Stimulated activated naive CD8-positive, alpha-beta T cell treated with anti-CD3 and anti-CD28 coated beads, Interleukin-15, amount 100 ng/mL, for 72 hours (primary cell): Measurements from ENCODE around the gene ARSG.
"Not testable (repeated sequence)": the region's sequence is repeated elsewhere in the genome, so short reads cannot be mapped to it uniquely, and the experiment has no call there.

Experiments
- ATAC-seq: fragments of 150-1000 bp; cut with Tn5 transposase; 2 replicates; pipeline ENCODE4 v1.10.0; 2021; ENCODE audit warnings: mild to moderate bottlenecking, moderate library complexity
- DNase-seq, 2 donors: peaks; one replicate each; pipeline ENCODE4 v3.0.0; 2021 to 2022
- H3K27ac Mint-ChIP-seq, 2 donors: one replicate each; pipeline ENCODE4 v1.8.0; 2022; ENCODE audit warnings: mild to moderate bottlenecking in 2 of 2, mixed read lengths in 2 of 2, moderate library complexity in 2 of 2
- H3K27me3 Mint-ChIP-seq: one replicate; pipeline ENCODE4 v1.8.0; 2022; ENCODE audit warnings: mixed read lengths
- H3K4me1 Mint-ChIP-seq: one replicate; pipeline ENCODE4 v1.8.0; 2022; ENCODE audit warnings: mild to moderate bottlenecking, mixed read lengths
- H3K4me3 Mint-ChIP-seq, 2 donors: one replicate each; pipeline ENCODE4 v1.8.0; 2022; ENCODE audit warnings: mild to moderate bottlenecking in 2 of 2, mixed read lengths in 2 of 2, moderate library complexity in 1 of 2
- H3K9me3 Mint-ChIP-seq, 2 donors: one replicate each; pipeline ENCODE4 v1.8.0; 2022; ENCODE audit warnings: mixed read lengths in 2 of 2

ARSG gene

GRCh38 chr17:68293490-68294195, 2.3 kb downstream of the ARSG start:
- Mint-ChIP-seq H3K4me3 (no peak overlapping the region), H3K4me1 (peaks cover 62% of the 10 kb centered on the region), H3K9me3 (no peaks in the 10 kb centered on the region), H3K27me3 (no peaks in the 10 kb centered on the region), H3K27ac (no peak overlapping the region)
- DNase-seq, result no peak
- ATAC-seq, result no peak

DNA sequence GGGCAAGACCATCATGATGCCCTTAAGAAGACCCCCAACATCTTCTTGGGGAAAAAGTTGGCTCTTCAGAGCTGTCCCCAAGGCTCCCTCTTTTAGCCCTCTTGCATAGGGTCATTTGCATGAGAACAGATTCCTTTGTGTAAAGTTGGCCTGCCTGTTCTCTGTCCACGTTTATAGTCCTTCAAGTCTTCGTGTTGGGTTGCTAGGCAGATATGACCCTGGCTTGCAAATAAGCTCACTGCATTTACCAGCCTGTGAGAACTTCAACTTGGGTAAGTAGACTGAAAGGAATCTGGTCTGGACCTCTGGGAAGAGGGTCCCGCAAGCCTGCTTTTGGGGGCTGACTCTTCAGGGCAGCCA, 2.9 kb downstream of the ARSG start:
- no peak for DNase-seq
- no peak overlapping the region for H3K4me3 Mint-ChIP-seq

DNA sequence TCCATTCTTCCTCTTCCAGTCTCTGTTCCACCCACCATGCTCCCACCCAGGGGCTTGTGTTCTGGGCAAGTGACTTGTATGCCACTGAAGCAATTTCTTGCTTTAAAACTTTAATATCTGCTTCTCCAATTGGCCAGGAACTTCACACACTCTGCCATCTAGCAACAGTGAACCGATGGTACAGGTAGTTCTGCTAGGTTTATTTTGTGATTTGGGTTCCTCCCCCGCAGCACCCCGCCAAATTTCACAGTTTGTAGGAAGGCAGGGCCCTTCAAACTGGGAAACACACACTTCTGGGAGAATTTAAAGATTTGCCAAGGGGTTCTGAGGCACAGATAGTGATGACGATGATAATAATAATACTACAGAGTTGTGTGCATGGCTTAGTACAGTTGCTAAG, 3.3 kb downstream of the ARSG start:
- Mint-ChIP-seq H3K27ac (peak overlapping the region; percentile 49 to 67), H3K9me3 (no peaks in the 10 kb centered on the region), H3K27me3 (no peaks in the 10 kb centered on the region), H3K4me3 (peak overlapping the region; percentile 26 to 27), H3K4me1 (peaks cover 52% of the 10 kb centered on the region)
- ATAC-seq (no peak), DNase-seq (no peak)

More for the DNA sequence above, 2.9 kb downstream of the ARSG start:
- Mint-ChIP-seq H3K4me1 (peaks cover 57% of the 10 kb centered on the region), H3K27ac (no peak overlapping the region), H3K9me3 (no peaks in the 10 kb centered on the region), H3K27me3 (no peaks in the 10 kb centered on the region)
- ATAC-seq, result no peak

GRCh38 chr17:68295086-68295485, 3.8 kb downstream of the ARSG start:
- DNase-seq (peak; percentile 40 to 63), ATAC-seq (no peak)
- H3K9me3 Mint-ChIP-seq, result no peaks in the 10 kb centered on the region
- no peaks in the 10 kb centered on the region for H3K27me3 Mint-ChIP-seq
- H3K27ac Mint-ChIP-seq, result no peak overlapping the region
- peak overlapping the region; percentile 26 to 27 for H3K4me3 Mint-ChIP-seq
- peaks cover 48% of the 10 kb centered on the region for H3K4me1 Mint-ChIP-seq

- Mint-ChIP-seq H3K4me3 (peak overlapping the region; percentile 74 to 85), H3K27ac (peak overlapping the region; percentile 91 to 96), H3K9me3 (no peaks in the 10 kb centered on the region), H3K27me3 (no peaks in the 10 kb centered on the region), H3K4me1 (peaks cover 47% of the 10 kb centered on the region)
- ATAC-seq (peak; percentile 75), DNase-seq (peak; percentile 48 to 68)
Measured at GRCh38 chr17:68296217-68297191, 5.2 kb downstream of the ARSG start.

DNA sequence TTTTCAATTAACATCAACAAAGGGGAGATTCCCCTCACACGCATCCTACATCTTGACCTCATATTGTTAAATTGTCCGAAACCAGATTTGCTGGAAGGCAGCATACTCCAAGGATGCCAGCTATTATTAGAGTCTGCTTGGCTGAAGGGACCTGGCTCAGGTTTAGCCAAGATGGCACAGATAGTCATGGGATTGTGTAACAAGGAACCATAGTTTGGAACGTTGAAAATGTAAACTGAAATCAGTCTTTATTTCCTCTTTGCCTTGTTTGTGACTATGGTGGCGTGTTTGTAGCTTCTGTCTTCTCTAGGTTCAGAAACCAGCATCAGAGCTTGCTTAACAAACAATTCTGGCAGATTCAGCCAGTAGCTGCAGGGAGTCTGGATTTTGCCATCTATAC, 5.9 kb downstream of the ARSG start:
- Mint-ChIP-seq H3K4me1 (peaks cover 48% of the 10 kb centered on the region), H3K27ac (peak overlapping the region; percentile 91 to 96), H3K9me3 (no peaks in the 10 kb centered on the region), H3K4me3 (peak overlapping the region; percentile 74 to 85), H3K27me3 (no peaks in the 10 kb centered on the region)
- ATAC-seq (peak; percentile 1), DNase-seq (no peak)

GRCh38 chr17:68298601-68299000, 7.3 kb downstream of the ARSG start:
- Mint-ChIP-seq H3K4me1 (peaks cover 44% of the 10 kb centered on the region), H3K4me3 (no peak overlapping the region), H3K27me3 (no peaks in the 10 kb centered on the region), H3K27ac (no peak overlapping the region), H3K9me3 (no peaks in the 10 kb centered on the region)
- DNase-seq, result no peak
- ATAC-seq, result no peak

DNA sequence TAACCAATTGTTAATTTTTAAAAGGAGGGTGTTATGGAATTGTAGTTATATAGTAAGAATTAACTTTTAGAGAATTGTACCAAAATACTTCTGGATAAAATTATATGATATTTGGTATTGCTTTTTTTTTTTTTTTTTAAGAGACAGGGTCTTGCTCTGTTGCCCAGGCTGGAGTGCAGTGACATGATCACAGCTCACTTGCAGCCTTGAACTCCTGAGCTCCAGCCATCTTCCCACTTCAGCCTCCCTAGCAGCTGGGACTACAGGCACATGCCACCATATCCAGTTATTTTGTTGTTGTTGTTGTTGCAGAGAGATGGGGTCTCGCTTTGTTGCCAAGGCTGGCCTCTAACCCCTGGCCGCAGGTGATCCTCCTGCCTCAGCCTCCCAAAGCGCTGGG, 8.5 kb downstream of the ARSG start:
- Mint-ChIP-seq H3K9me3 (no peaks in the 10 kb centered on the region), H3K27ac (peak overlapping the region in 1 of 2 donors; percentile 89), H3K27me3 (no peaks in the 10 kb centered on the region), H3K4me1 (peaks cover 34% of the 10 kb centered on the region), H3K4me3 (no peak overlapping the region)
- DNase-seq (no peak), ATAC-seq (no peak)

GRCh38 chr17:68301438-68301959, 10.2 kb downstream of the ARSG start:
- H3K4me1 Mint-ChIP-seq, result peaks cover 23% of the 10 kb centered on the region
- no peak for ATAC-seq
- H3K27ac Mint-ChIP-seq, result peak overlapping the region in 1 of 2 donors; percentile 2
- H3K27me3 Mint-ChIP-seq, result no peaks in the 10 kb centered on the region
- H3K4me3 Mint-ChIP-seq, result no peak overlapping the region
- no peak for DNase-seq
- H3K9me3 Mint-ChIP-seq, result no peaks in the 10 kb centered on the region

- Mint-ChIP-seq H3K9me3 (no peaks in the 10 kb centered on the region), H3K4me1 (peaks cover 16% of the 10 kb centered on the region), H3K27ac (no peak overlapping the region), H3K4me3 (no peak overlapping the region), H3K27me3 (no peaks in the 10 kb centered on the region)
- DNase-seq (no peak), ATAC-seq (no peak)
Measured at GRCh38 chr17:68302066-68302564, 10.8 kb downstream of the ARSG start.

DNA sequence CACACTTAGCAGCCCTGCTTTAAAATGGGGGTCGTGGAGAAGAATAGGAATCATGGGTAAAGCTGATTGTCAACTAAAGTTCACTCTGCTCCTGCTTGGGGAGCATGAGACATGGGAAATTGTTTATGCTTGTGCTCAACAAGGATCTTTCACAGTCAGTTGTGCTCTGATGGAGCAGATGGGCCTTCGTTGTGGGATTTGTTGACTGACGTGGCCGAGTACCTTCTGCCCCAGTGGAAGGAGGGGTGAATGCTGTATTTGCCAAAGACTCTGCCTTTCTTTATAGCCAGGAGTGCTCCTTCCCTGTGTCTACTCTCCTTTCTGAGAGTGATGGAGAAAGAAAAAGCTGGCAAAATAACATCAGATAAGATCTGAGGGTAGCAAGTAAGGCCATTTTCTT, 11.4 kb downstream of the ARSG start:
- H3K4me3 Mint-ChIP-seq, result no peak overlapping the region
- no peak overlapping the region for H3K27ac Mint-ChIP-seq
- H3K27me3 Mint-ChIP-seq, result no peaks in the 10 kb centered on the region
- peaks cover 11% of the 10 kb centered on the region for H3K4me1 Mint-ChIP-seq
- H3K9me3 Mint-ChIP-seq, result no peaks in the 10 kb centered on the region
- DNase-seq, result no peak
- ATAC-seq, result no peak

GRCh38 chr17:68304706-68305105, 13.4 kb downstream of the ARSG start:
- Mint-ChIP-seq H3K27ac (no peak overlapping the region), H3K9me3 (no peaks in the 10 kb centered on the region), H3K4me1 (peaks cover 28% of the 10 kb centered on the region), H3K27me3 (no peaks in the 10 kb centered on the region), H3K4me3 (no peak overlapping the region)
- DNase-seq (no peak), ATAC-seq (no peak)

- Mint-ChIP-seq H3K4me1 (peaks cover 32% of the 10 kb centered on the region), H3K27ac (no peak overlapping the region), H3K4me3 (no peak overlapping the region), H3K9me3 (no peaks in the 10 kb centered on the region), H3K27me3 (no peaks in the 10 kb centered on the region)
- DNase-seq (no peak), ATAC-seq (no peak)
Measured at GRCh38 chr17:68305142-68305541, 13.8 kb downstream of the ARSG start.

- DNase-seq (no peak), ATAC-seq (no peak)
- H3K9me3 Mint-ChIP-seq, result no peaks in the 10 kb centered on the region
- H3K4me1 Mint-ChIP-seq, result peaks cover 45% of the 10 kb centered on the region
- H3K27ac Mint-ChIP-seq, result no peak overlapping the region
- no peak overlapping the region for H3K4me3 Mint-ChIP-seq
- H3K27me3 Mint-ChIP-seq, result no peaks in the 10 kb centered on the region
Measured at GRCh38 chr17:68306819-68307218, 15.5 kb downstream of the ARSG start.

DNA sequence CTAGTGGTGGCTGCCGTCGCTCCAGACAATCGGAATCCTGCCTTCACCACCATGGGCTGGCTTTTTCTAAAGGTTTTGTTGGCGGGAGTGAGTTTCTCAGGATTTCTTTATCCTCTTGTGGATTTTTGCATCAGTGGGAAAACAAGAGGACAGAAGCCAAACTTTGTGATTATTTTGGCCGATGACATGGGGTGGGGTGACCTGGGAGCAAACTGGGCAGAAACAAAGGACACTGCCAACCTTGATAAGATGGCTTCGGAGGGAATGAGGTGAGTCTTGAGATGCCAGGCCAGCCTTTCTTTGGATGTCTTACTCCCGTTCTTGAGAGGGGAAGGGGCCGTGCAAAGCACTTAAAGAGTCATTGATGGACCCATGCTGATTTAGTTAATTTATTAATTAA, 16.1 kb downstream of the ARSG start:
- ATAC-seq (no peak), DNase-seq (no peak)
- Mint-ChIP-seq H3K27me3 (no peaks in the 10 kb centered on the region), H3K4me1 (peaks cover 43% of the 10 kb centered on the region), H3K9me3 (no peaks in the 10 kb centered on the region), H3K4me3 (no peak overlapping the region), H3K27ac (peak overlapping the region; percentile 14 to 59)

DNA sequence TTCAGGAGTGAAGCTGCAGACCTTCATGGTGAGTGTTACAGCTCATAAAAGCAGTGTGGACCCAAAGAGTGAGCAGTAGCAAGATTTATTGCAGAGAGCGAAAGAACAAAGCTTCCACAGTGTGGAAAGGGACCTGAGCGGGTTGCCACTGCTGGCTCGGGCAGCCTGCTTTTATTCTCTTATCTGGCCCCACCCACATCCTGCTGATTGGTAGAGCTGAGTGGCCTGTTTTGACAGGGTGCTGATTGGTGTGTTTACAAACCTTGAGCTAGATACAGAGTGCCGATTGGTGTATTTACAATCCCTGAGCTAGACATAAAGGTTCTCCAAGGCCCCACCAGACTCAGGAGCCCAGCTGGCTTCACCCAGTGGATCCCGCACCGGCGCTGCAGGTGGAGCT, 17.2 kb downstream of the ARSG start:
- not testable (repeated sequence) for ATAC-seq, H3K27me3 Mint-ChIP-seq, H3K4me3 Mint-ChIP-seq, H3K27ac Mint-ChIP-seq, DNase-seq, H3K9me3 Mint-ChIP-seq
- H3K4me1 Mint-ChIP-seq, result peaks cover 50% of the 10 kb centered on the region
